K562 (cell line): ENCODE measurements around the gene ZG16B.
A peak's percentile ranks its signal among the peaks of the same experiment; 100 is the strongest.

ENCODE experiments used
- DNMT1 ChIP-seq: fragments of 450-650 bp; IDR thresholded peaks from 2 replicates; pipeline ENCODE4 v1.6.1; 2016; ENCODE audit warnings: antibody characterized with exemption, mild to moderate bottlenecking
- HDGF ChIP-seq: fragments of 450-650 bp; IDR thresholded peaks from 2 replicates; pipeline ENCODE4 v1.6.1; 2016
- MYC ChIP-seq, 2 experiments: fragments of 250-450 bp in 1 of 2; sonication (Bioruptor Pico) in 1 of 2; IDR thresholded peaks; 2 replicates each; pipeline versions ENCODE4 v1.5.1 to v1.6.1; 2012 to 2021; ENCODE audit warnings: low read depth in 2 of 2, borderline replicate concordance in 1 of 2, improper control_type of control experiment in 1 of 2, low read length in 1 of 2, mild to moderate bottlenecking in 1 of 2, moderate library complexity in 1 of 2
- POLR2A ChIP-seq: fragments of 450-650 bp; conservative IDR thresholded peaks from 2 replicates; pipeline ENCODE4 v1.6.1; 2016
- RAD21 ChIP-seq, 2 experiments: fragments of 250-450 bp in 1 of 2; fragments of 450-650 bp in 1 of 2; sonication (Bioruptor Pico) in 1 of 2; formaldehyde crosslinking in 1 of 2; IDR thresholded peaks in 1 of 2; conservative IDR thresholded peaks in 1 of 2; 2 replicates each; pipeline versions ENCODE4 v1.4.0 to v1.8.0; 2020 to 2022; ENCODE audit warnings: mild to moderate bottlenecking in 2 of 2, moderate library complexity in 1 of 2
- RNF2 ChIP-seq: sonication (generic); IDR thresholded peaks from 2 replicates; pipeline ENCODE4 v1.6.1; 2016
- SP2 ChIP-seq: IDR thresholded peaks from 2 replicates; pipeline ENCODE4 v1.6.1; 2011; ENCODE audit warnings: mild to moderate bottlenecking, low read depth, low read length, moderate library complexity; ENCODE audit not compliant: poor library complexity, severe bottlenecking; ENCODE audit errors: extremely low read depth
- TAF1 ChIP-seq: IDR thresholded peaks from 2 replicates; pipeline ENCODE4 v1.6.1; 2011; ENCODE audit warnings: mild to moderate bottlenecking, low read length, moderate library complexity; ENCODE audit not compliant: insufficient read depth, control insufficient read depth, severe bottlenecking; ENCODE audit errors: extremely low read depth
- TF ChIP-seq, protein P1 (sequence below): fragments of 150-350 bp; IDR thresholded peaks from 2 replicates; pipeline ENCODE4 v1.6.1; 2014; ENCODE audit warnings: low read depth, mild to moderate bottlenecking, low read length, borderline replicate concordance
- TF ChIP-seq, protein P2 (sequence below), 3 experiments: IDR thresholded peaks in 2 of 3; conservative IDR thresholded peaks in 1 of 3; 2 replicates each; pipeline ENCODE4 v1.5.1; 2011 to 2012; ENCODE audit warnings: low read length in 3 of 3, mild to moderate bottlenecking in 3 of 3, control low read depth in 2 of 3, improper control_type of control experiment in 1 of 3, inconsistent platforms in 1 of 3, low read depth in 1 of 3, mixed read lengths in 1 of 3, moderate library complexity in 1 of 3; ENCODE audit not compliant: insufficient read depth in 2 of 3

DNA sequence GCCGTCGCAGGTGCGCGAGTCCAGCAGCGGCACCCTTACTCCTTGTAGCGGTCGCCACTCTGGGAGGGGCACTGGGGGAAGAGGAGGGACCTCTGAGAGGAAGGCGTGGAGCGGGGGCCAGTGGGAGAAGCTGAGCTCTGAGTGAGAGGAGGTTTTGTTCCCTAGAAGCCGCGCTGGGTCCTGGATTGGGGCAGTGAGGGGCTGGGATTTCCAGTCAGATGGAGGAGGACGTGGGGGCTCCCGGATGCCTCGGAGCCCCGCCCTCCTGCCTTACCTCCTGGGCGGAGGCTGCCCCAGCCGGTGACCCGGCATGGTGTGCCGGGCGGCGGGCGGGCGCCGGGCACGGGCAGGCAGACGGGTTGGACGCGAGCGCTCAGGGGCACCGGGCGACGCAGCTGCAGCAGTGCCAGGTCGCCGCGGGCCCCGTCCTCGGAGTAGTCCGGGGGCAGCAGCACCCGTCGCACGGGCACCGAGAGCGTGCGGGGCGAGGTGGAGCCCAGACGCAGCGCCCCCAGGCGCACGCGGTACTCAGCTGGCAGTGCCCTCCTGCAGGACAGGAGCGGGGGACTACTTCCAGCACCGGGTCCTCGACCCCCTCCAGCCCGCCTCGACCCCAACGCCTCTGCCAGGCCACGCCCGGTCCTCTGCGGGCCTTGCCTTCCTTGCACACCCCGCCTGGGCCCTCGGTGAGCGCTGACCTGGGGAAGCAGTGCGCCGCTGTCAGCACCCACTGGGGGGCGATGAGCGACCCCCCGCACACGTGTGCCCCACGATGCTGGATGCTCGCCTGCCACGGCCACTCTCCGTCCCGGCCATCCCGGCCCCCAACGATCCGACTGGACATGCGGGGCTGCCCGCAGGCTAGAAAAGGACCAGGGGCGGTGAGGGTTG lies 44.8 kb upstream of the ZG16B start:
- TF ChIP-seq TAF1 (no peak), MYC (IDR thresholded peaks at IDR 0.05; ENCODE audit: low read depth, low read length) (peak; percentile 33; the same call in 1 of the 2 replicates), MYC (CRISPR knock-in tag; IDR thresholded peaks at IDR 0.05; ENCODE audit: borderline replicate concordance, low read depth) (no peak), RAD21 (CRISPR knock-in tag; conservative IDR thresholded peaks at IDR 0.05 in 1 of 2, IDR thresholded peaks at IDR 0.05 in 1 of 2) (peak in 1 of 2 experiments; percentile 17; a peak in 1 of 4 replicates), POLR2A (no peak), HDGF (no peak), RNF2 (no peak), SP2 (no peak), DNMT1 (no peak)
- TF ChIP-seq, protein P1, sequence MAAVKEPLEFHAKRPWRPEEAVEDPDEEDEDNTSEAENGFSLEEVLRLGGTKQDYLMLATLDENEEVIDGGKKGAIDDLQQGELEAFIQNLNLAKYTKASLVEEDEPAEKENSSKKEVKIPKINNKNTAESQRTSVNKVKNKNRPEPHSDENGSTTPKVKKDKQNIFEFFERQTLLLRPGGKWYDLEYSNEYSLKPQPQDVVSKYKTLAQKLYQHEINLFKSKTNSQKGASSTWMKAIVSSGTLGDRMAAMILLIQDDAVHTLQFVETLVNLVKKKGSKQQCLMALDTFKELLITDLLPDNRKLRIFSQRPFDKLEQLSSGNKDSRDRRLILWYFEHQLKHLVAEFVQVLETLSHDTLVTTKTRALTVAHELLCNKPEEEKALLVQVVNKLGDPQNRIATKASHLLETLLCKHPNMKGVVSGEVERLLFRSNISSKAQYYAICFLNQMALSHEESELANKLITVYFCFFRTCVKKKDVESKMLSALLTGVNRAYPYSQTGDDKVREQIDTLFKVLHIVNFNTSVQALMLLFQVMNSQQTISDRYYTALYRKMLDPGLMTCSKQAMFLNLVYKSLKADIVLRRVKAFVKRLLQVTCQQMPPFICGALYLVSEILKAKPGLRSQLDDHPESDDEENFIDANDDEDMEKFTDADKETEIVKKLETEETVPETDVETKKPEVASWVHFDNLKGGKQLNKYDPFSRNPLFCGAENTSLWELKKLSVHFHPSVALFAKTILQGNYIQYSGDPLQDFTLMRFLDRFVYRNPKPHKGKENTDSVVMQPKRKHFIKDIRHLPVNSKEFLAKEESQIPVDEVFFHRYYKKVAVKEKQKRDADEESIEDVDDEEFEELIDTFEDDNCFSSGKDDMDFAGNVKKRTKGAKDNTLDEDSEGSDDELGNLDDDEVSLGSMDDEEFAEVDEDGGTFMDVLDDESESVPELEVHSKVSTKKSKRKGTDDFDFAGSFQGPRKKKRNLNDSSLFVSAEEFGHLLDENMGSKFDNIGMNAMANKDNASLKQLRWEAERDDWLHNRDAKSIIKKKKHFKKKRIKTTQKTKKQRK = no peak
- TF ChIP-seq, protein P2, sequence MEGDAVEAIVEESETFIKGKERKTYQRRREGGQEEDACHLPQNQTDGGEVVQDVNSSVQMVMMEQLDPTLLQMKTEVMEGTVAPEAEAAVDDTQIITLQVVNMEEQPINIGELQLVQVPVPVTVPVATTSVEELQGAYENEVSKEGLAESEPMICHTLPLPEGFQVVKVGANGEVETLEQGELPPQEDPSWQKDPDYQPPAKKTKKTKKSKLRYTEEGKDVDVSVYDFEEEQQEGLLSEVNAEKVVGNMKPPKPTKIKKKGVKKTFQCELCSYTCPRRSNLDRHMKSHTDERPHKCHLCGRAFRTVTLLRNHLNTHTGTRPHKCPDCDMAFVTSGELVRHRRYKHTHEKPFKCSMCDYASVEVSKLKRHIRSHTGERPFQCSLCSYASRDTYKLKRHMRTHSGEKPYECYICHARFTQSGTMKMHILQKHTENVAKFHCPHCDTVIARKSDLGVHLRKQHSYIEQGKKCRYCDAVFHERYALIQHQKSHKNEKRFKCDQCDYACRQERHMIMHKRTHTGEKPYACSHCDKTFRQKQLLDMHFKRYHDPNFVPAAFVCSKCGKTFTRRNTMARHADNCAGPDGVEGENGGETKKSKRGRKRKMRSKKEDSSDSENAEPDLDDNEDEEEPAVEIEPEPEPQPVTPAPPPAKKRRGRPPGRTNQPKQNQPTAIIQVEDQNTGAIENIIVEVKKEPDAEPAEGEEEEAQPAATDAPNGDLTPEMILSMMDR (IDR thresholded peaks at IDR 0.05 in 2 of 3, conservative IDR thresholded peaks at IDR 0.05 in 1 of 3; ENCODE audit: insufficient read depth in 2 of 3, low read depth in 1 of 3, low read length in 3 of 3) = peak; percentile 31 to 52 (median 31); a peak in 4 of 6 replicates
